ENCODE results near the gene USH1C.

DNA sequence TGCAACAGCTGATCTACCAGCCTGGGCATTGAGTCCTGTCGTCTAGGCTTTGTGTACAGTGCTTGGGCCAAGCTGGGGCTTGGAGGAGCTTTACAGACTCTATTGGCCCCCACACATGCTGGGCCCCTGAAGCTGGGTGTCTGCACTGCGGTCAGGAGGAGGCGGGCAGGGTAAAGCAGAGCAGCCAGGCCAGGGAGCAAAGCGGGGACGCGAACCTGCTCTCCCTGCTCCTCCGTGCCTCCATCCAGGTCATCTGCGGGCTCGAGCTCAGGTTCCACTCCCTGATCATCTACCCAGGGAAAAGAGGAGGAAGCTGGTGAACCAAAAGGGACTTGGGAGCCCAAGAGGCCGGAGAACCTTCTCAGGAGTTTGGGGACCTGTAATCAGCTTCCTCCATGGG, 27.0 kb downstream of the USH1C start:
- TF ChIP-seq POLR2AphosphoS5 (IDR thresholded peaks at IDR 0.05) (no peak), EP300 (IDR thresholded peaks at IDR 0.05; ENCODE audit: low read depth) (no peak), POLR2A (IDR thresholded peaks at IDR 0.05) (no peak)
- TF ChIP-seq, protein P1, sequence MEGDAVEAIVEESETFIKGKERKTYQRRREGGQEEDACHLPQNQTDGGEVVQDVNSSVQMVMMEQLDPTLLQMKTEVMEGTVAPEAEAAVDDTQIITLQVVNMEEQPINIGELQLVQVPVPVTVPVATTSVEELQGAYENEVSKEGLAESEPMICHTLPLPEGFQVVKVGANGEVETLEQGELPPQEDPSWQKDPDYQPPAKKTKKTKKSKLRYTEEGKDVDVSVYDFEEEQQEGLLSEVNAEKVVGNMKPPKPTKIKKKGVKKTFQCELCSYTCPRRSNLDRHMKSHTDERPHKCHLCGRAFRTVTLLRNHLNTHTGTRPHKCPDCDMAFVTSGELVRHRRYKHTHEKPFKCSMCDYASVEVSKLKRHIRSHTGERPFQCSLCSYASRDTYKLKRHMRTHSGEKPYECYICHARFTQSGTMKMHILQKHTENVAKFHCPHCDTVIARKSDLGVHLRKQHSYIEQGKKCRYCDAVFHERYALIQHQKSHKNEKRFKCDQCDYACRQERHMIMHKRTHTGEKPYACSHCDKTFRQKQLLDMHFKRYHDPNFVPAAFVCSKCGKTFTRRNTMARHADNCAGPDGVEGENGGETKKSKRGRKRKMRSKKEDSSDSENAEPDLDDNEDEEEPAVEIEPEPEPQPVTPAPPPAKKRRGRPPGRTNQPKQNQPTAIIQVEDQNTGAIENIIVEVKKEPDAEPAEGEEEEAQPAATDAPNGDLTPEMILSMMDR (IDR thresholded peaks at IDR 0.05), result no peak
